Measurements from ENCODE around the gene AGRP.

DNA sequence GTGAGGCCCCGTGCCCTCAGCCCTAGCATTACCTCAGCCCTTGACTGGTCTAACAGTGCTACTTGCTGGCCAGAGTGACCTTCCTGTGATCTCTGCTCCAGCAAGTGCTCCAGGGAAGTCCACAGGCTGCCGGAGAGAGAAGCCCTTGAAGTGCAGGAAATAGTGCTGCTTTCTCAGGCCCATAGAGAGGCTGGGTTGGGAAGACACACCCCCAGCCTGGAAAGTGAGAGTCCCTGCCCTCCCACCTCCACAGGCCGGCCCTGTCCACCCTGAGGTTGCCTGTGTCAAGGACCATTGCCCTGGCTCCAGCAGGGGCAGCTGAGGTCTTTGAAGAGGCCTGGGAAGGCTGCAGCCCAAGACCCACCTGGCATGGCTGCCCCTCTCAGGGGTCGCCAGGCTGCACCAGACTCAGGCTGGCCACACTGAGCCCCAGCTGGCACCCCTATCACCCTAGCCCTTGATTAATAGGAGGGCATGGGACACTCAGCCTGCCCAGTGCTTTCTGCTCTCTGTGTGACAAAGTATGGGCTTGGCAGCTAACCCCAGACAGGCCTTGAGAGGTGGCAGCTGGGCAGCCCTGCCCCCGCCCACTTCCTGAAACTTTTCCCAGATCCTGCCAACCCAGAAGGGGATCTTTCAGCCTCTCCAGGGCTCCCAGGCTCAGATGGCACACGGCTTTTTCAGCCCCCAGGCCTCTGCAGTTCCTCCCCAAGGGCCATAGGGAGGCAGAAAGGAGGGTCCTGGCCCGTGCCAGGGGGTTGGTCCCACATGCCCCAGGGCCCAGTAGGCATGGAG lies 24.1 kb downstream of the AGRP start:
- peak in 1 of 4 donors; percentile 22 for TF ChIP-seq POLR2A (IDR thresholded peaks at IDR 0.05)
- TF ChIP-seq, protein P1, sequence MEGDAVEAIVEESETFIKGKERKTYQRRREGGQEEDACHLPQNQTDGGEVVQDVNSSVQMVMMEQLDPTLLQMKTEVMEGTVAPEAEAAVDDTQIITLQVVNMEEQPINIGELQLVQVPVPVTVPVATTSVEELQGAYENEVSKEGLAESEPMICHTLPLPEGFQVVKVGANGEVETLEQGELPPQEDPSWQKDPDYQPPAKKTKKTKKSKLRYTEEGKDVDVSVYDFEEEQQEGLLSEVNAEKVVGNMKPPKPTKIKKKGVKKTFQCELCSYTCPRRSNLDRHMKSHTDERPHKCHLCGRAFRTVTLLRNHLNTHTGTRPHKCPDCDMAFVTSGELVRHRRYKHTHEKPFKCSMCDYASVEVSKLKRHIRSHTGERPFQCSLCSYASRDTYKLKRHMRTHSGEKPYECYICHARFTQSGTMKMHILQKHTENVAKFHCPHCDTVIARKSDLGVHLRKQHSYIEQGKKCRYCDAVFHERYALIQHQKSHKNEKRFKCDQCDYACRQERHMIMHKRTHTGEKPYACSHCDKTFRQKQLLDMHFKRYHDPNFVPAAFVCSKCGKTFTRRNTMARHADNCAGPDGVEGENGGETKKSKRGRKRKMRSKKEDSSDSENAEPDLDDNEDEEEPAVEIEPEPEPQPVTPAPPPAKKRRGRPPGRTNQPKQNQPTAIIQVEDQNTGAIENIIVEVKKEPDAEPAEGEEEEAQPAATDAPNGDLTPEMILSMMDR (IDR thresholded peaks at IDR 0.05), result no peak
